NOMO-1 treated with dmso at 0.1 percent for 144 hours (cell line): ENCODE results near the gene WDR33.
A peak's percentile ranks its signal among the peaks of the same experiment; 100 is the strongest.
"Not testable (repeated sequence)": the region's sequence is repeated elsewhere in the genome, so short reads cannot be mapped to it uniquely, and the experiment has no call there.

Experiments used
- DNase-seq: peaks from one replicate; lab custom pipeline; 2025; ENCODE audit not compliant: unreplicated experiment; lab: John Stamatoyannopoulos, UW

The WDR33 gene

GRCh38 chr2:127810619-127811396, at the start of gene WDR33:
WDR33 (minus strand) TSS chr2:127811171; CDS start chr2:127770981, 40,190 bp downstream.
- DNase-seq: peak; percentile 94

DNA sequence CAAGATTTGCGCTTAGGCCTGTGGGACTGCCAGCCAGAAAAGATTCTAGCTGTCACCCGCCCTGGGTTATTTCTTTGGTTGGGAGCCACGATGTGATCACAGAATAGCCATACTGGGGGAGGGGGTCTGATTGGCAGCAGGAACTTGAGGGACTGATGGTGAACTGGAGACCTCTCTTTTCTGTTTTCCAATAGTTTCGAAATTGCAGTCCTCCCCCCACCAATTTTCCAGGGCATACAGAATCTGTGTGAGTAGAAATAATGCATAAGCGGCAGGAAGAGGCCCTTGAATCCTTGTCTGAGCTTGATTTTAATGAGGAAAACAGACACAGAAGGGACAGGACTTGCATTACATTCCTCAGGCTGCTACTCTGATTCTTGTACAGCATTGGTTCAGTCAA, 49.2 kb upstream of the WDR33 start:
- DNase-seq: no peak

DNA sequence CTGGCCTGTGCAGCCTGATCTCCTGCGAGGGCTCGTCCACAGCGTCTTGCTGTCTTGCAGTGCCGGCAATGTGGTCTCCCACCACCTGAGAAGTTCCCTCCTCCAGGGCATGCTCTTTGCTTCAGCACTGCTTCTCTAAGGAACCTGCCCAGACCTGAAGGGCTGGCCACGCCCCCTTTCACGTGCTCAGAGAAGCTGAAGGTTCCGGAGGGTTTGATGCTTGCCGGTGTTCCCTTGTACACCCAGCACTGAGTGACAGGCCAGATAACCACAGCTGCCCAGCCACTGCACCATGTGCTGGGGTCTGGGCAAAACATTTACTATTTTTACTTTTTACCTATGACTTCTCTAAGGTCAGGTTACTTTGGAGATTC, 48.7 kb upstream of the WDR33 start:
- DNase-seq: no peak

DNA sequence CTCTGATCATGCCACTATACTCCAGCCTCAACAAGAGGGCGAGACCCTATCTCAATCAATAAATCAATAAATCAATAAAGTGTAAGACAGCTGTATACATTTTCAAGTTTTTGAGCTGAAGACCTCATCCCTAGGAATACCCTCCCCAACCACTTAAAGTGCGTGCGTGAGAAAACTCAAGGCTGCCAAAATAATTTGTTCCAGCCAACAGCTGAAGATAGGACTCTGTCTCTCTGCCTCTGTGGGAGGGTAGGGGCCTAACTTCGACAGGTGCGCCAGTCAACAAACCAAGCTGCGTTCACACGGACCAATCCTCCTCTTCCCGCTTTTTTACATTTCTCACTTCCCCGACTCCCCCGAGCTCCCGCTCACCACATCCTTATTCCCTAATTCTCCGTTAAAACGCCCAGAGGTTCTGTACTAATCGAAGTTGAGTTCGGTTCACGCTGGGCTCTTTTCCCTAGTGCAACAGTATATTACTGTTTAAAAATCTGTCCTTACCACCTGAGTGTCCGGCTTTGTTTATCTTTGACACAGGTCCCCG, 46.4 kb upstream of the WDR33 start:
- DNase-seq: no peak

DNA sequence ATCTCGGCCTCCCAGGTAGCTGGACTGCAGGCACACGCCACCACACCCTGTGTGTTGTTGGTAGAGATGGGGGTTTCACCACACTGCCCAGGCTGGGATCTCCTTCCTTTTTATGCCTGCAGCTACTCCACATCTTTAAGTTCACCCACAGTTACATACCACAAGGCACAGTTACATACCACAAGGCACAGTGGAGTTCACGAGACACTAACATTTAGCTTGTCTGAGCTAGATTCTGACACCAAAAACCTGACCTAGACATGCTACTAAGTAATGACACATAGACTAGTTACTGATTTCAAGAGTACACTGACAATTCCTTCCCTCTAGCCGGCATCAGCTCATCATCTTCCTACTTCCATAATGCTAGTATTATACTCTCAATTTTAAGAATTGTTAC, 42.7 kb upstream of the WDR33 start:
- no peak for DNase-seq

DNA sequence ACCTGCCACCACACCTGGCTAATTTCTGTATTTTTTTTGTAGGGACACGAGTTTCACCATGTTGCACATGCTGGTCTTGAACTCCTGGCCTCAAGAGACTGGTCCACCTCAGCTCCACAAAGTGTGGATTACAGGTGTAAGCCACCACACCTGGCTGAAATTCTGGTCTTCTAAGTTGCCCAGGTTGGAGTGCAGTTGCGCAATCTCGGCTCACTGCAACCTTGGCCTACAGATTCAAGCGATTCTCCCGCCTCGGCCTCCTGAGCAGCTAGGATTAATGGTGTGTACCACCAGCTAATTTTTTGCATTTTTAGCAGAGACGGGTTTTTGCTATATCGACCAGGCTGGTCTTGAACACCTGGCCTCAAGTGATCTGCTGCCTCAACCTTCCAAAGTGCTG, 41.4 kb upstream of the WDR33 start:
- DNase-seq: no peak

GRCh38 chr2:127847931-127848330, 37.0 kb upstream of the WDR33 start:
- DNase-seq: no peak

DNA sequence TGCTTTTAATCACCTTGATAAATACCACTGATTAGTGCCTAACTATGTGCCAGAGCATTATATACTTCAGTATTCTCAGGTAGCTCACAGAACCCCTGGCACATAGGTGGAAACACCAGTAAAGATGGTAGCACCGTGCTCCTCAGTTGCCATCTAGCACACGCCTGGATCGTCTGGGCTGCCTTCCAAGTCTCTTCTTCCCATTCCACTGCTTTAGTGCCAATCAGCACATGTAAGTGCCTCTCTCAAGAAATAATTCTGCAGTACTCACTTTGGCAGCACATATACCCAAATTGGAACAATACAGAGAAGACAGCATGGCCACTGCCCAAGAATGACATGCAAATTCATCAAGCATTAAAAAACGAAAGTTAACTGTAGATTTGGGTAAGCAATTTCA, 34.0 kb upstream of the WDR33 start:
- DNase-seq: no peak

DNA sequence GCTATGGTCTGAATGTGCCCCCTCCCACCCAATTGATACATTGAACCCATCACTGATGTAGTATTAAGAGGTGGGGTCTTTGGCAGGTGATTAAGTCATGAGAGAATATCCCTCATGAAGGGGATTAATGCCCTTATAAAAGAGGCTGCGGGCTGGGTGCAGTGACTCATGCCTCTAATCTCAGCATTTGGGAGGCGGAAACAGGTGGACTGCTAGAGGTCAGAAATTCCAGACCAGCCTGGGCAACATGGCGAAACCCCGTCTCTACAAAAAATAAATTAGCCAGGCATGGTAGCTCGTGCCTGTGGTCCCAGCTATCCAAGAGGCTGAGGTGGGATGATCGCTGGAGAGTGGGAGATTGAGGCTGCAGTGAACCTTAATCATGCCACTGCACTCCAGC, 32.7 kb upstream of the WDR33 start:
- DNase-seq: no peak

DNA sequence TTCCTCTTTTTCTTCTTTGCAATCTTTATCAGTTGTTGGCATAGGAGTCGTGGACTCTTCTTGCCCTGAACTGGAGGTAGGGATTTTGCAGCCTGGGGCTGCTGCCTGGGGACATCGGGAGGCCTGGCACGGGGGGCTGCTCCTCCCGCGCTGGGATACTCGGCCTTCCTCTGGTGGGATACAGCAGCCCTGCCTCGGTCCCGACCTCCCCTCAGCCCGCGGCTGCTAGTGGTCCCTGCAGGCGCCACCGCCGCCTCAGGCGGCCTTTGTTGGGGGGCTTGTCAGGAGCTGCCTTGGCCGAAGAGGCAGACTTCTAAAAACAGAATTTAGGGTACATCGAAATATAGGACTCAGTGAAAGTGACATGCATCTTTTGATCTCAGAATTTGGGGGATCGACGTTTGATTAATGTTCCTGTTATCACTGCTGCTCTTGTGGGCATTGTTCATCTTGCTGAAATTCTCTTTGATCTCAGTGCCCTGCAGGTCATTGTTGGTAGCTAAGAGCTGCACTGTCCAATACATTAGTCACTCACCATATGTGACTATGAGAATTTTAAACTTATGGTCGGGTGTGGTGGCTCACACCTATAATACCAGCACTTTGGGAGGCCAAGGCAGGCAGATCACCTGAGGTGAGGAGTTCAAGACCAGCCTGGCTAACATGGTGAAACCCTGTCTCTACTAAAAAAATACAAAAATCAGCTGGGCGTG, 30.7 kb upstream of the WDR33 start:
- no peak for DNase-seq

DNA sequence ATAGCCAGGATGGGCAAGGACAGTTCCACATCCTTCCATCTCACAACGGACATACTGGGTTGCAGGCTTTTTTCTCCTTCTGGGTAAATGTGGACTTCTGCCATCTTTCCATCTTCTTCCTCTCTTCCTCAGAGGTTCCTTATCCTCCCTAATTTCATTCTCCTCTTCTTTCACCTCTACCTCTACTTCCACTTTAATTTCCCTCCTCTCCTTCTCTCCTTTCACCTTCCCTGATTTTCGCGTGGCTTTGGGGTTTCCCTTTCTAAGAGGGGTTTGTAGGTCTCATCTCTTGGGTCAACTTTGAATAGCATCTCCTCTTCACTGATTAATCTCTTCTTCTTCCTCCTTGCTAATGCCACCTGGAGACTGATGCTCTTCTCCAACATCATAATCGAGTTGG, 29.9 kb upstream of the WDR33 start:
- no peak for DNase-seq

DNA sequence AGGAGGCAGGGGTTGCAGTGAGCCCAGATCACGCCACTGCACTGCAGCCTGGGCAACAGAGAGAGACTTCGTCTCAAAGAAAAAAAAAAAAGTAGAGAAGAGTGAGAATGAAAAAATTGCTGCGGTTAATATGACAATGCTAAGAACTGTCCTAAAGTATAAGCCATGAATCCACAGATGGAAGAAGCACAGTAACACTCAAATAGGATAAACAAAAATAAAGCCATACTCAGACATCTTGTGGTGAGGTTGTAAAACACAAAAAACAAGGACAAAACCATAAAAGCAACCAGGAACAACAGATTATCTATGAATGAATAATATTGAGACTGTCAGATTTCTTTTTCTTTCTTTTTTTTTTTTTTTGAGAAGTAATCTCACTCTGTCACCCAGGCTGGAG, 24.0 kb upstream of the WDR33 start:
- no peak for DNase-seq

DNA sequence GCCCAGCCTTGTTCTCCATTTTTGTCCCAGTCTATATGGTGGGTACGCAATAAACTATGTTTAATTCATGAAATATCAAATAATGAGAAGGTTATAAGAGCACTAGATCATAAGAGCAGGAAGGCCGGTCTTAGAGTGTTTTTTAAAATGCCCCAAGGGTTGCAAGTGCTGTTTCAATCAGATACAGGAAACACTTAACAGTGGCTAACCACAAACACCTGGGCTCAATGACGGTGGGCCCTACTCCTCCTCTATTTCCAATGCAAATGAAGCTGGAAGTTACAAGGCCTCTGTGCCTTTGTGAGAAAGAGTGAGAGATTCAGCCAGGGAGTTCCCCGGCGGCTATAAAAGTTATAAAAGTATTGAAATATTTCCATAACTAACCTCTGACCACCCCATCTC, 18.9 kb upstream of the WDR33 start:
- DNase-seq: peak; percentile 14

- DNase-seq: not testable (repeated sequence)
Measured at GRCh38 chr2:127826708-127827107, 15.7 kb upstream of the WDR33 start.

DNA sequence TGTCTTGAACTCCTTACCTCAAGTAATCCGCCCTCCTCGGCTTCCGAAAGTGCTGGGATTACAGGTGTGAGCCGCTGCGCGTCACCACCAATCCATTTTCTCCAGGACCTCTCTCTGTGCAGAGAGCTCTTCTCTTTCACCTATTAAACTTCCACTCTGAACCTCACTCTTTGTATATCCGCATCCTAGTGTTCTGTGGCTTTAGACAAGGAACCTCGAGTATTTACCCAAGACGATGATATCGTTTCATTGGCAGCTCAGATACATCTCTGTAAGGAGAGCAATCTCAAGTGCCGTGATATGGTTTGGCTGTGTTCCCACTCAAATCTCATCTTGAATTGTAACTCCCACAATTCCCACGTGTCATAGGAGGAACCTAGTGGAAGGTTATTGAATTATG, 15.1 kb upstream of the WDR33 start:
- DNase-seq: no peak

GRCh38 chr2:127820080-127820668, 9.2 kb upstream of the WDR33 start:
- DNase-seq: no peak

- no peak for DNase-seq
Measured at GRCh38 chr2:127818794-127819425, 7.9 kb upstream of the WDR33 start.

GRCh38 chr2:127818241-127818640, 7.3 kb upstream of the WDR33 start:
- no peak for DNase-seq

GRCh38 chr2:127814677-127815076, 3.7 kb upstream of the WDR33 start:
- no peak for DNase-seq

- not testable (repeated sequence) for DNase-seq
Measured at GRCh38 chr2:127812441-127812840, 1.5 kb upstream of the WDR33 start.
